ENCODE data around the gene PHF5A.
A peak's percentile ranks its signal among the peaks of the same experiment; 100 is the strongest.
"Not testable (repeated sequence)": the region's sequence is repeated elsewhere in the genome, so short reads cannot be mapped to it uniquely, and the experiment has no call there.

The PHF5A gene

GRCh38 chr22:41470886-41471285, 2.4 kb upstream of the PHF5A start:
- no peak for TF ChIP-seq CTCF (IDR thresholded peaks at IDR 0.05; ENCODE audit: control insufficient read depth, extremely low read depth, insufficient read depth)
- no peak overlapping the region for H3K4me3 ChIP-seq (ENCODE audit: low read depth, low read length)
- DNase-seq (ENCODE audit: low read depth), result no peak

GRCh38 chr22:41469218-41469851, 843 bp upstream of the PHF5A start:
- TF ChIP-seq CTCF (IDR thresholded peaks at IDR 0.05; ENCODE audit: control insufficient read depth, extremely low read depth, insufficient read depth), result no peak
- DNase-seq (ENCODE audit: low read depth), result no peak
- peak overlapping the region; percentile 97 for H3K4me3 ChIP-seq (ENCODE audit: low read depth, low read length)

GRCh38 chr22:41461901-41462300, 6.6 kb downstream of the PHF5A start:
- H3K4me3 ChIP-seq (ENCODE audit: low read depth, low read length), result no peak overlapping the region
- no peak for DNase-seq (ENCODE audit: low read depth)
- TF ChIP-seq CTCF (IDR thresholded peaks at IDR 0.05; ENCODE audit: control insufficient read depth, extremely low read depth, insufficient read depth), result no peak

GRCh38 chr22:41460071-41460470, 8.4 kb downstream of the PHF5A start:
- H3K4me3 ChIP-seq (ENCODE audit: low read depth, low read length); DNase-seq (ENCODE audit: low read depth): not testable (repeated sequence)

GRCh38 chr22:41459431-41459830, 9.1 kb downstream of the PHF5A start:
- DNase-seq (ENCODE audit: low read depth), result no peak
- TF ChIP-seq CTCF (IDR thresholded peaks at IDR 0.05; ENCODE audit: control insufficient read depth, extremely low read depth, insufficient read depth), result no peak
- no peak overlapping the region for H3K4me3 ChIP-seq (ENCODE audit: low read depth, low read length)

- no peak overlapping the region for H3K4me3 ChIP-seq (ENCODE audit: low read depth, low read length)
- TF ChIP-seq CTCF (IDR thresholded peaks at IDR 0.05; ENCODE audit: control insufficient read depth, extremely low read depth, insufficient read depth), result no peak
- no peak for DNase-seq (ENCODE audit: low read depth)
Measured at GRCh38 chr22:41458161-41458728, 10.2 kb downstream of the PHF5A start.

GRCh38 chr22:41448189-41448808, 20.2 kb downstream of the PHF5A start:
- H3K4me3 ChIP-seq (ENCODE audit: low read depth, low read length), result peak overlapping the region; percentile 84
- peak; percentile 99 for DNase-seq (ENCODE audit: low read depth)
- TF ChIP-seq CTCF (IDR thresholded peaks at IDR 0.05; ENCODE audit: control insufficient read depth, extremely low read depth, insufficient read depth), result no peak

Measured in LNCaP clone FGC (cell line).